Measurements from ENCODE around the gene RNU4-1. TPM values are rescaled to one million over a fixed set of nuclear protein-coding genes. Genes with fewer than 3 reads are reported as not detected.
"Not testable (repeated sequence)": the region's sequence is repeated elsewhere in the genome, so short reads cannot be mapped to it uniquely, and the experiment has no call there.

Gene RNU4-1
- total and polyA plus RNA-seq, 11 donors: 376 to 4,299 (median 1,541) TPM; not detected in 4

DNA sequence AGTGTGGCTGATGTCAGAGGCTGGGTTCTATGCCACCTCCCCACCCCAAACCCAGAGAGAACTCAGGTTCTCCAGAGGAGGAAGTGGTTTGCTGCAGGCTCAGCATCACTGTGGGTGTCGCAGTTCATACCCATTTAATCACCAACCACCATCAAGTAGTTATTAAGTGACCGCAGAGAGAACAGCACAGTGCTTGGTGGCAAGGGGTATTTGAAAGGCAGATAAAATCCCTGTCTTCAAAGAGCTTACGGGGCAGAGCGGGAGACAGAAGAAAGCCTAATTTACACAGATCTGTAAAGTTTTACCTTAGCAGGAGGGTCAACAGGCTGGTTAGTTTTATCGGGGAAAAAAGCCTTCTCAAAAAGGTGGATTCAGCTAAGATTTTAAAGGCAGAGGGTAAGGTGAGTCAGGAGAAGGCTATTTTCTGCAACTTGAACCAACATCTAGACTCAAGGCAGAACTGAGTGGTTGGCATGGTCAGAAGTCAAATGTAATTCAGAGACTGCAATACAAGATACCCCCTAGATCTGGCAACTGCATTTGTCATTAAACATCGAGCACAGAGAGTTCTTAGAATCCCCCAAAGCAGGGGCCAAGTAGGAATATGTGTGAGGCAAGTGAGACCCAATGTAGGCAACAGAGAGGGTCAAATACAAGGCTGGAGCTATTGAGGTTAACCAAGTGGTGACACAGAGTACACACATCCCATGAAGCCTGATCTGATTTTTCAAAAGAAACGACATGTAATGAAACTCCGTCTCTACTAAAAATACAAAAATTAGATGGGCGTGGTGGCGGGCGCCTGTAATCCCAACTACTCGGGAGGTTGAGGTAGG lies 40.7 kb downstream of the RNU4-1 start:
- peaks cover 14 to 99% (median 90%) of the 10 kb centered on the region in 12 donors for H3K4me1 ChIP-seq
- H3K4me3 ChIP-seq: peak overlapping the region in 1 of 12 donors; percentile 28
- no peaks in the 10 kb centered on the region for H3K27me3 ChIP-seq
- DNase-seq: no peak
- ATAC-seq: peak in 1 of 4 donors; percentile 31
- 83 to 86% (median 85%) methylated on average over 12 of the region's 12 CpGs for WGBS, 4 donors
- TF ChIP-seq, protein P1, sequence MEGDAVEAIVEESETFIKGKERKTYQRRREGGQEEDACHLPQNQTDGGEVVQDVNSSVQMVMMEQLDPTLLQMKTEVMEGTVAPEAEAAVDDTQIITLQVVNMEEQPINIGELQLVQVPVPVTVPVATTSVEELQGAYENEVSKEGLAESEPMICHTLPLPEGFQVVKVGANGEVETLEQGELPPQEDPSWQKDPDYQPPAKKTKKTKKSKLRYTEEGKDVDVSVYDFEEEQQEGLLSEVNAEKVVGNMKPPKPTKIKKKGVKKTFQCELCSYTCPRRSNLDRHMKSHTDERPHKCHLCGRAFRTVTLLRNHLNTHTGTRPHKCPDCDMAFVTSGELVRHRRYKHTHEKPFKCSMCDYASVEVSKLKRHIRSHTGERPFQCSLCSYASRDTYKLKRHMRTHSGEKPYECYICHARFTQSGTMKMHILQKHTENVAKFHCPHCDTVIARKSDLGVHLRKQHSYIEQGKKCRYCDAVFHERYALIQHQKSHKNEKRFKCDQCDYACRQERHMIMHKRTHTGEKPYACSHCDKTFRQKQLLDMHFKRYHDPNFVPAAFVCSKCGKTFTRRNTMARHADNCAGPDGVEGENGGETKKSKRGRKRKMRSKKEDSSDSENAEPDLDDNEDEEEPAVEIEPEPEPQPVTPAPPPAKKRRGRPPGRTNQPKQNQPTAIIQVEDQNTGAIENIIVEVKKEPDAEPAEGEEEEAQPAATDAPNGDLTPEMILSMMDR (IDR thresholded peaks at IDR 0.05): no peak
- no peak for TF ChIP-seq POLR2A (IDR thresholded peaks at IDR 0.05)
- H3K36me3 ChIP-seq: peaks cover 0 to 13% (median 7%) of the 10 kb centered on the region in 9 donors
- no peaks in the 10 kb centered on the region for H3K9me3 ChIP-seq
- intact Hi-C loops (cut with DNase I): no loop called here
- H3K27ac ChIP-seq: peak overlapping the region; percentile 58 to 97 (median 86)

DNA sequence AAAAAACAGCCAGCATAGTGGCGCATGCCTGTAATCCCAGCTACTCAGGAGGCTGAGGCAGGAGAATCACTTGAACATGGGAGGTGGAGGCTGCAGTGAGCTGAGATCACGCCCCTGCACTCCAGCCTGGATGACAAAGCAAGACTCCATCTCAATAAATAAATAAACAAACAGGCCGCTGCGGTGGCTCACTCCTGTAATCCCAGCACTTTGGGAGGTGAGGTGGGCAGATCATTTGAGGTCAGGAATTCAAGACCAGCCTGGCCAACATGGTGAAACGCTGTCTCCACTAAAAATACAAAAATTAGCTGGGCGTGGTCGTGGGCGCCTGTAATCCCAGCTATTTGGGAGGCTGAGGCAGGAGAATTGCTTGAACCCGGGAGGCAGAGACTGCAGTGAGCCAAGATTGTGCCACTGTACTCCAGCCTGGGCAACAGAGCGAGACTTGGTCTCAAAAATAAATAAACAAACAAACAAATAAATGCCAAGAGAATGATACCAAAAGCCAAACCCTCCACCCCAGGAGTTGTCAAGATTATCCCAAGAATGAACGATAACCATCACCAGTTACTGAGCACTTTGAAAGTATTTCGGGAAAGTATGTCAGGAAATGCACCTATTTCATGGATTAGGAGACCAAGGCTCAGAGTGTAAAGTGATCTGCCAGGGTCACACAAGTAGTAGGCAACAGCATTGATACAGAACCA lies 41.5 kb downstream of the RNU4-1 start:
- DNase-seq; ATAC-seq; H3K9me3 ChIP-seq; H3K27me3 ChIP-seq; intact Hi-C loops (cut with DNase I): not testable (repeated sequence)
- Histone ChIP-seq H3K27ac (peak overlapping the region; percentile 81 to 97 (median 86)), H3K4me3 (peak overlapping the region in 1 of 12 donors; percentile 28), H3K4me1 (peaks cover 9 to 99% (median 89%) of the 10 kb centered on the region in 12 donors), H3K36me3 (peaks cover 0 to 13% (median 7%) of the 10 kb centered on the region in 9 donors)
- 85 to 92% (median 88%) methylated on average over 12 of the region's 12 CpGs for WGBS, 4 donors

DNA sequence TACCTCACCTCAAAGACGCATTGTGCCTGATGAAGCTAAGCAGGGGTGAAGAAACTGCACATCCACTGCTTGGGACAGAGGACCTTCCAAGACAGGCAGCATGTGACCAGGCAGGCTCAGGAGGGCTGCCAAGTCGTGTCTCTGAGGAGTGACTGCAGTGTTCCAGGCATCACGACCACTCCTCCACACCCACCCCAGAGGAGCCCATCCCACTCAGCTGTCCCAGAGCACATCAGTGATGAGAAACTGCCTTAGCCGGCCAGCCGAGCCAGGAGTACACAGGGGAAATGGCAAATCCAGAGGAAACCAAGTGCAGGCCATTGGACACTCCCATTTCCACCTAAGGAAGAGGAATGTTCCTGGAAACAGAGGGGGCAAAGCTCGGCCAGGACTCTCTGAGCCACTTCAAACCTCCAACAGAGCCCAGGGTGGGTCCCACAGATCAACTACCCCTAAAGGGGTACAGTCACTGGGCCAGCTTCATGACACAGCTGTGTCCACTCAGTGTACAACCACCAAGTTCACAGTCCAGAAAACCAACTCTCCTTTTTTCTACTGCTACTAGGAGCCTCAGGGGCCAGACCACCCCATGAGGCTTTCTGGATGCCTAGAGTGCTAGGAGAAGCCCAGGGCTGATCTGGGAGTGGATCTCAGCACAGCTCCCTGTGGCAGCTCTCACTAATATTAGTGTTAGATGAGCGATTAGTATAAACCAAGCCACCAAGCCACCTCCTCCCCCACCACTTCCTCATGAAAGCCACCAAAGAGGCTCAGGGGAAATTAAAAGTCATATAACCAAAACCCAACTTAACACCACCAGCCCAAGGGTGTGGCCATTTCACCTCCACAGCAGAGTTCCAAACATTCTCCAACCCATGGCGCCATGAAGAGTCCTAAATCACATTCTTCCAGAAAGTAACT lies 42.9 kb downstream of the RNU4-1 start:
- Histone ChIP-seq H3K4me1 (peaks cover 6 to 99% (median 88%) of the 10 kb centered on the region in 12 donors), H3K27me3 (no peaks in the 10 kb centered on the region)
- ATAC-seq: peak; percentile 78 to 87 (median 80)

More for the DNA sequence above, 42.9 kb downstream of the RNU4-1 start:
- Histone ChIP-seq H3K27ac (peak overlapping the region; percentile 69 to 97 (median 86)), H3K4me3 (peak overlapping the region in 11 of 12 donors; percentile 12 to 50 (median 40)), H3K9me3 (no peaks in the 10 kb centered on the region), H3K36me3 (peaks cover 0 to 8% (median 2%) of the 10 kb centered on the region in 9 donors)
- TF ChIP-seq, protein P1 (IDR thresholded peaks at IDR 0.05): no peak
- no peak for TF ChIP-seq POLR2A (IDR thresholded peaks at IDR 0.05)
- DNase-seq: peak; percentile 81 to 91 (median 89)
- intact Hi-C loops (cut with DNase I): loop anchor here in 1 of 10 donors (2.0 kb wide), 1 partner anchor 15 kb away; no protein-coding TSS in a partner anchor
- 29 to 39% (median 32%) methylated on average over 8 of the region's 8 CpGs for WGBS, 4 donors
